HG03565 (cell line): ENCODE results near the gene PEAK1.

Experiments
- ATAC-seq: cut with Tn5 transposase; IDR thresholded peaks from one replicate; pipeline ENCODE4 v1.9.1; 2021; ENCODE audit warnings: mild to moderate bottlenecking, moderate library complexity; ENCODE audit not compliant: unreplicated experiment

PEAK1 gene

GRCh38 chr15:77402740-77403379, 17.0 kb downstream of the PEAK1 start:
- ATAC-seq, result no peak

DNA sequence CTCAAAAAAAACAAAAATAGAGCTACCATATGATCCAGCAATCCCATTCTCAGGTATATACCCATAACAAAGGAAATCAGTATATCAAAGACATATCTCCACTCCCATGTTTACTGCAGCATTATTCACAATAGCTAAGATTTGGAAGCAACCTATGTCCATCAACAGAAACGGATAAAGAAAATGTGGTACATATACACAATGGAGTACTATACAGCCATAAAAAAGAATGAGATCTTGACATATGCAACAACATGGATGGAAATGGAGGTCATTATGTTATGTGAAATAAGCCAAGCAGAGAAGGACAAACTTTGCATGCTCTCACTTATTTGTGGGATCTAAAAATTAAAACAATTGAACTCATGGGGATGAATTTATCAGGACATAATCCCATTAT, 19.6 kb downstream of the PEAK1 start:
- no peak for ATAC-seq

DNA sequence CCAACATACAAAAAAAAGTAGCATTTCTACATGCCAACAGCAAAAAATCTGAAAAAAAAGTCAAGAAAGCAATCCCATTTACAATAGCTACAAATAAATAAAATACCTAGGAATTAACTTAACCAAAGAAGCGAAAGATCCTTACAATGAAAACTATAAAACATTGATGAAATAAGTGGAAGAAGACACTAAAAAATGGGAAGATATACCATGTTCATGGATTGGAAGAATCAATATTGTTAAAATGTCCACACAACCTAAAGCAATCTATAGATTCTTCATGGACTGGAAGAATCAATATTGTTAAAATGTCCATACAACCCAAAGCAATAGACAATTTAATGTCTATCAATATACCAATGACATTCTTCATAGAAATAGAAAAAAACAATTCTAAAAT, 21.0 kb downstream of the PEAK1 start:
- ATAC-seq, result no peak

DNA sequence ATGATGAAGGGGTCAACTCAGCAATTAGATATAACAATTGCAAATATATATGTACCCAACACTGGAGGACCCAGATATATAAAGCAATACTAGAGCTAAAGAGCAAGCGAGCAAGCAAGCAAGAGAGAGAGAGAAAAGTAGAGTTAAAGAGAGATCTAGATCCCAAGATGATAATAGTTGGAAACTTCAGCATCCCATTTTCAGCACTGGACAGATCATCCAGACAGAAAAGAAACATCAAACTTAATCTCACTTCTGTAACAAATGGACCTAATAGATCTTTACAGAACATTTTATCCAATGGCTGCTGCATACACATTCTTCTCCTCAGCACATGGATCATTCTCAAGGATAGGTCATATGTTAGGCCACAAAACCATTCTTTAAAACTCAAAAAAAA, 23.2 kb downstream of the PEAK1 start:
- no peak for ATAC-seq

DNA sequence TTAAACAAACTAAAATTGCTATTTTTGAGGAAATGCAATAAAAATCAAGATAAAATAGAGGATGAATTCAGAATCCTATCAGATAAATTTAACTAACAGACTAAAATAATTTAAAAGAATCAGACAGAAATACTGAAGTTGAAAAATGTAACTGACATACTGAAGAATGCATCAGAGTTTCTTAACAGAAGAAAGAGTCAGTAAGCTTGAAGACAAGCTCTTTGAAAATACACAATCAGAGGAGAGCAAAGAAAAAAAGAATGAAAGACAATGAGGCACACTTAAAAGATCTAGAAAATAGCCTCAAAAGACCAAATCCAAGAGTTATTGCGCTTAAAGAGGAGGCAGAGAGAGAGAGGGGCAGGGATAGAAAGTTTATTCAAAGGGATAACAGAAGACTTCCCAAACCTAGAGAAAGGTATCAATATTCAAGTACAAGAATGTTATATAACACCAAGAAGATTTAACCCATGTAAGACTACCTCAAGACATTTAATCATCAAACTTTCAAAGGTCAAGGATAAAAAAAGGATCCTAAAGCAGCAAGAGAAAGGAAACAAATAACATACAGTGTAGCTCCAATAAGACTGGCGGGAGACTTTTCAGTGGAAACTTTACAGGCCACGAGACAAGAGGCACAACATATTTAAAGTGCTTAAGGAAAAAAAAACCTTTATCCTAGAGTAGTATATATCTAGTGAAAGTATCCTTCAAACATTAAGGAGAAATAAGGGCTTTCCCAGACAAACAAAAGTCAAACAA, 24.7 kb downstream of the PEAK1 start:
- no peak for ATAC-seq

GRCh38 chr15:77393471-77393840, 26.4 kb downstream of the PEAK1 start:
- ATAC-seq, result no peak

DNA sequence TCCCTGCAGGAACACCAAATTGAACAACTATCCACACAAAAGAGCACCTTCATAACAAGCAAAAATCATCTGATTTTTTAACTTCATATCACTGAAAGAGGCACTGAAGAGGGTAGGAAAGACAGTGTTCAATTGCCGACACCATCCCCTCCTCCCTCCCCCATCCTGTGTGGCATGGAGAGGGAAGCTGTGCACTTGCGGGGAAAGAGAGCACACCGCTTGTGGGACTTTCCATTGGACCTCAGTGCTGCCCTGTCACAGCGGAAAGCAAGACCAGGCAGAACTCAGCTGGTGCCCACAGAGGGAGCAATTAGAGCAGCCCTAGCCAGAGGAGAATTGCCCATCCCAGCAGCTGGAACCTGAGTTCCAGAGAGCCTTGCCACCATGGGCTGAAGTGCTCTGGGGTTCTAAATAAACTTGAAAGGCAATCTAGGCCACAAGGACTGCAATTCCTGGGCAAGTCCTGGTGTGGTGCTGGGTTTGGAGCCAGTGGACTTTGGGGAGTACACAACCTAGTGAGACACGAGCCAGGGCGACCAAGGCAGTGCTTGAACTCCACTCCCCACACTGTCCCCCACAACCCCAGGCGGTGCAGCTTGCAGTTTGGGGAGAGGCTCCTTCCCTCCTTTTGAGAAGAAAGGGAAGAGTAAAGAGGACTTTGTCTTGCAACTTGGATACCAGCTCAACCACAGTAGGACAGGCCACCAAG, 27.0 kb downstream of the PEAK1 start:
- ATAC-seq, result no peak

DNA sequence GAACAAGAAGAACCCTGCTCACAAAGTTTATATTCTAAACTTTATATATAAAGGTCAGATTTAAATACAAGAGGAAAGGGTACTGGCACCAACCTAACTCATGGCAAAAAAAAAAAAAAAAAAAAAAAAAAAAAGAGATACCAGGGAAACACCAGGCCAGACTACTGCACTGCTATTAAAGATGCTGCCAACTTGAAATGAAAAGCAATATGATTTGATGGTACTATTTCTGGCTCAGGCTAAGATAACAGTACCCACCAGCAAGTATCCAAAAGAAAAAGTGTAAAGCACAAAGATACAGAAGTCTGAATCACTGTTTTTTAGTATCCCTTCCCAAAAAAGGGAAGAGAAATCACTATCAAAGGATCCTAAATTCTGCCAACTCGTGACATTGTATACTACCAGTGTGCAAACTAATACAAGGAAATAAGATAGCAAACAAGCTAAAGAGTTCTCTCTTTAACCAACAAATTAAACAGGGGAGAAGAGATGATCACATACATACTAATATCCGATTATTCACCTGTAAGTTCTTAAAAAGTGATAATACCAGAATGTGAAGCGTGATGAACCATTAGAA, 28.4 kb downstream of the PEAK1 start:
- no peak for ATAC-seq

DNA sequence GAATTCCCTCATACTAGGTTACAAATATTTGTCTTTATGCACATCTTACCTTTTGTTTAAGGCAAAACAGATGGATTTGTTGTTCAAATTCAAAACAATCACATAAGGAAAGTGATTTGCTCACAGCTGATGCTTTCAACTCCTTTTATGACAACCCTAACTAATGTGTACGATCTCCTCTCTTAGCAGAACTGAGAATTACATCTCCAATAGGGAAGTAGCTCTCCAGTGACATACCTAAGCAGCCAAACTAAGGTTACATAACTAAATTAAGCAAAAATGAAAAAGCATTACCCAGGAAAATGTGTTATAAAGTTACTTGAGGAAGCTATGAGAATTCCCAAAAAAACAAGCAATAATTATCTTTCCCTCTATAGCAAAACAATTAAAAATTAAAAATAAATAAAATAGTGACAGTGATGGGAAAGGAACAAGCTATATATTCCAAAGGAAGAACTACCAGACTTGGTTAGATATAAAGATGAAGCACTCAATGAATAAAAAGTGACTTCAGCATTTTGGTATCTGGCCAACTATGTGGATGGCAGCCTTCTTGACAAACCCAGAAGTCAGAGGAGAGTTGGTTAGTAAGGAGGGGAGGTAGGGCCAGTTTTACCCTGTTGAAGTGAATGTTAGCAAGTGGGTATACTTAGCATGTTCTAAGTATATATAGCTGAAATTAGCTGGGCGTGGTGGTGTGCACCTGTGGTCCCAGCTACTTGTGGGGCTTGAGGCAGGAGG, 32.4 kb downstream of the PEAK1 start:
- ATAC-seq, result no peak

DNA sequence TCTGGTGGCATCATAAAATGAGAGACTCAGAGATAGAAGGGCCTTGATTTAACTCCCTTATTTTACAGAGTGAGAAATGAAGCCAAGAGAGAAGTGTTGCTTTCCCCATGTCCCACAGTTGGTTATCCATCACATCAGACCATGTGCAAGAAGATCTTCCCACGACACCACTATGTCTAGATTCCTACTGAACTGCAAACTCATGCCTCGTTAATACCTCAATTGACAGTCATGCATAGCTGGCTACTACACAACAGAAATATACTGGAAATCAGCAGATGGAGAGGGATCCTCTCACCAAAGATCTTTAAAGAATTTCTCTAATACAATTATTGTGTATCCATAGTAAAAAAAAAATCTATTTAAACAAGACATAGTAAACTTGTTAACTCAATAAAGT, 33.3 kb downstream of the PEAK1 start:
- ATAC-seq, result no peak

GRCh38 chr15:77384589-77385359, 35.1 kb downstream of the PEAK1 start:
- ATAC-seq, result no peak

GRCh38 chr15:77384086-77384485, 35.8 kb downstream of the PEAK1 start:
- ATAC-seq, result no peak

DNA sequence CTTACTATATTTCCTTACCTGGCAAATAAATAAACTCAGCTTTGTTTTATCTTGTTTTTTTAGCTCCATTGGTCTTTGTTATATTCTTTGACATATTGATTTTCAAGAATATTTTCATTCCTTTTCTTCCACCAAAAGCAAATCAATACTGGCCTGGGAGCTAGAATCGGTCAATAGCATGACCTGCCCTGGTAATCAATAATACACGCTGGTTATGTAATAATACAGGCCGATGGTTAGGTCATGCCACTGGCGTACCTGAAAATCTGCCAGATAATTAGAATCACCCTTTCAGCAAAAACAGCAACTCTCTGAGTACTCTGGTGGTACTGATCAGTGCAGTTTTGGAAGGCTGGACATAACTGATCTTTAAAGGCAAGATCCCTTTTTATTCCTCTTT, 39.9 kb downstream of the PEAK1 start:
- ATAC-seq, result no peak

GRCh38 chr15:77376770-77377169, 43.1 kb downstream of the PEAK1 start:
- no peak for ATAC-seq

DNA sequence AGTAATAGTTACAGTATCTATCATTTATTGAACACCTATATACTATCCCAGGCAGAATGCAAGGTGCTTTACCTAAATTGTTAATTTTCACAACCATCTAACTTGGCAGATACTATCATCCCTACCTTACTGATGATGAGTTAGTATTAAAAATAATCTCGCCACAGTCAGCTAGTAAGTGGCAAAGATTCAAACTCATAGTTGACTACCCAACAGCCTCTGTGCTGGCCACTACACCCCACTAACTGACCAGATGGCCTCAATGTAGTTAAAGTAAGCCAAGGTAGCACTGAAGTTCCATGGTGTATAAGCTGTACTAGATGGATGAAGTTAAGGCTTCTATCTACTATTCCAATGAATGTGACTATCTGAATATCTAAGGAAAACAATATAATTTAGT, 44.8 kb downstream of the PEAK1 start:
- ATAC-seq, result no peak

- ATAC-seq, result no peak
Measured at GRCh38 chr15:77373441-77373840, 46.5 kb downstream of the PEAK1 start.

GRCh38 chr15:77371850-77372563, 47.9 kb downstream of the PEAK1 start:
- ATAC-seq, result no peak

- no peak for ATAC-seq
Measured at GRCh38 chr15:77370580-77370979, 49.3 kb downstream of the PEAK1 start.

DNA sequence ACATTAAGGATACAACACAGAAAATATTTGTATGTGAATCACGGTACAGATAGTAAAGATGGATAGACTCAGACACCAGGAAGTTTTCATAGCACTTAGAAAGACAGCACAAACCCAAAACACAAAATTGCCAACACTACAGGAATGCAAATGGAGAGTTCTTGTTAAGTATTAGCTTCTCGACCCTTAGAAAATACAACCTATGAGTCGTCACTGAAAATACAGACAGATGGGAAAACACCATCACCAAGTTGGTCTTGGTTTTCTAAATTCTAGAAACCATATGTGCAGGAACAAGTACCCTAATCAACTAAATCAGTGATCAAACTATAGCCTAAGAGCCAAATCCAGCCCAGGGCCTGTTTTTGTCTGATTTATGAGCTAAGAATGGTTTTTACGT, 50.7 kb downstream of the PEAK1 start:
- ATAC-seq, result no peak

GRCh38 chr15:77367631-77368030, 52.3 kb downstream of the PEAK1 start:
- no peak for ATAC-seq
